ENCODE data around the gene SIK3.
"Not testable (repeated sequence)": the region's sequence is repeated elsewhere in the genome, so short reads cannot be mapped to it uniquely, and the experiment has no call there.

Gene SIK3

DNA sequence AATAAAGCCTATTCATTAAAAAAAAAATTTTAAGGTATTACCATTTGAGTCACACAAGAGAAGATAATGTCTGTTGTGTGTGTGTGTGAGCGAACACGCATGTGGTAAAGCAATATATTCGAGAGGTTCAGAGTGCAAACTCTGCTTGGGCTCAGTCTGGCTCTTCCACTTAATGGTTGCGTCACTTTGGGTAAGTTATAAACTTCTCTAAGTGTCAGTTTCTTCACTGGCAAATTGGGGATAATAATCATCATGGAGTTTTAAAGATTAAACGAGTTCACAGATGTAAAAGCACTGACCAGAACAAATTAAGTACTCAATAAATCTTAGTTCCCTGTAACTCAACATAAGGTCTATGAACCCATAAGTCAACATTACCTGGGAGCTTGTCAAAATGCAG, 37.0 kb downstream of the SIK3 start:
- Histone ChIP-seq H2AFZ (ENCODE audit: low read depth, low read length) (no peak overlapping the region), H3K36me3 (ENCODE audit: insufficient read depth, low read length) (no peaks in the 10 kb centered on the region), H3K9me3 (ENCODE audit: low read length) (no peaks in the 10 kb centered on the region), H3K4me3 (ENCODE audit: low read length) (no peak overlapping the region), H3K4me1 (ENCODE audit: insufficient read depth, low read length) (peaks cover 12% of the 10 kb centered on the region), H3K27me3 (ENCODE audit: insufficient read depth, low read length) (no peaks in the 10 kb centered on the region)

DNA sequence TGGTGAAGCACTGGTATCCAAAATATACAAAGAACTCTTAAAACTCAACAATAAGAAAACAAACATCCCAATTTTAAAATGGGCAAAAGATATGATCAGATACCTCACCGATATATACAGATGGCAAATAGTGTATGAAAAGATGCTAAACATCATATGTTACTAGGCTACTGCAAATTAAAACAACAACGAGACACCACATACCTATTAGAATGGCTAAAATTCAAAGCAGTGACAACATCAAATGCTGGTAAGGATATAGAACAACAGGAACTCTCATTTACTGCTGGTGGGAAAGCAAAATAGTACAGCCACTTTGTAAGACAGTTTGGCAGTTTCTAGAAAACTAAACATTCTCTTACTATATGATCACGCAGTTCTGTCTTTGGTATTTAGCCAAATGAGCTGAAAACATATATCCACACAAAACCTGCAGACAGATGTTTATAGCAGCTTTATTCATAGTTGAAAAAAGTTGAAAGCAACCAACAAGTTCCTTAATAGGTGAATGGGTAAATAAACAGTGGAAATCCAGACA, 38.5 kb downstream of the SIK3 start:
- no peak overlapping the region for H2AFZ ChIP-seq (ENCODE audit: low read depth, low read length)
- H3K4me3 ChIP-seq (ENCODE audit: low read length): no peak overlapping the region
- H3K9me3 ChIP-seq (ENCODE audit: low read length): no peaks in the 10 kb centered on the region
- H3K36me3 ChIP-seq (ENCODE audit: insufficient read depth, low read length): no peaks in the 10 kb centered on the region
- no peaks in the 10 kb centered on the region for H3K27me3 ChIP-seq (ENCODE audit: insufficient read depth, low read length)
- H3K4me1 ChIP-seq (ENCODE audit: insufficient read depth, low read length): peaks cover 12% of the 10 kb centered on the region

DNA sequence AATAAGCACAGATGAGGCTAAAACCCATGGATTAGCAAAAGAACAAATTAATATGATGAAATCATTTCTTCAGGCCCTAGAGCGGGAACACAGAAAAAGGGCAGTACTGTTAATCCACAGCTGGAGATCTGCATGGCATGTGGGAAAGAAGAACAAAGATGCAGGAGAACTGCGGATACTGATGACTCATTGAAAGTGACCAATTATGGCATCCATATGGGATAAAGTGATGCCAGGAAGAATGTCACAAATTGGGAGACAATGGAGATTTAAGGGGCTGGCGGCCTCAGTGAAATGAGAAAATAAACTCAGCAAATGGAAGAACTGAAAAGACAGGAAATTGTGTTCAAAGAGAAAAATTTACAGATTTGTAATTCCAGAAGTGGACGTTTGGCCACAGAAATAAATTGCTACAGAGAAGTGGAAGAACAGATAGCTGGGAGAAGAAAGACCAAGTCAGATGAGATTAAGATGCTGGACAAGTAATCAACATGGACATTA, 39.4 kb downstream of the SIK3 start:
- H3K4me3 ChIP-seq (ENCODE audit: low read length): no peak overlapping the region
- H2AFZ ChIP-seq (ENCODE audit: low read depth, low read length): no peak overlapping the region
- H3K27me3 ChIP-seq (ENCODE audit: insufficient read depth, low read length): no peaks in the 10 kb centered on the region
- no peaks in the 10 kb centered on the region for H3K9me3 ChIP-seq (ENCODE audit: low read length)
- H3K4me1 ChIP-seq (ENCODE audit: insufficient read depth, low read length): peaks cover 5% of the 10 kb centered on the region
- no peaks in the 10 kb centered on the region for H3K36me3 ChIP-seq (ENCODE audit: insufficient read depth, low read length)

DNA sequence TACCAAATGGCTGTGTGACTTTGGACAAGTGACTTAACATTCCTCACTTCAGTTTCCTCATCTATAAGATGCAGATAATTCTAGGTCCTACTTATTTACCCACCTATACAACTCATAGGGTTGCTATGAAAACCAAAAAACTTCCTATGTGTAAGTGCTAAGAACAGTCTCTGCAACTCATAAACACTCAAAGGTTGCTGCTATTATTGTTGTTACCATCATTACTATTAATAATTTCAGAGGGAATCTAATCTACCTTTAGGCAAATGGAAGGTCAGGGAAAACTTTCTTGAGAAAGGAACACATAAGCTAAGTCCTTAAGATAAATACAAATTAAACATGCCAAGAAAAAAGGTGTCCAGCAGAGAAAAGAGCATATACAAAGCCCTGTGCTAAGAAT, 40.5 kb downstream of the SIK3 start:
- Histone ChIP-seq H3K36me3 (ENCODE audit: insufficient read depth, low read length) (no peaks in the 10 kb centered on the region), H3K27me3 (ENCODE audit: insufficient read depth, low read length) (no peaks in the 10 kb centered on the region), H2AFZ (ENCODE audit: low read depth, low read length) (no peak overlapping the region), H3K4me3 (ENCODE audit: low read length) (no peak overlapping the region), H3K4me1 (ENCODE audit: insufficient read depth, low read length) (peaks cover 5% of the 10 kb centered on the region), H3K9me3 (ENCODE audit: low read length) (no peaks in the 10 kb centered on the region)

DNA sequence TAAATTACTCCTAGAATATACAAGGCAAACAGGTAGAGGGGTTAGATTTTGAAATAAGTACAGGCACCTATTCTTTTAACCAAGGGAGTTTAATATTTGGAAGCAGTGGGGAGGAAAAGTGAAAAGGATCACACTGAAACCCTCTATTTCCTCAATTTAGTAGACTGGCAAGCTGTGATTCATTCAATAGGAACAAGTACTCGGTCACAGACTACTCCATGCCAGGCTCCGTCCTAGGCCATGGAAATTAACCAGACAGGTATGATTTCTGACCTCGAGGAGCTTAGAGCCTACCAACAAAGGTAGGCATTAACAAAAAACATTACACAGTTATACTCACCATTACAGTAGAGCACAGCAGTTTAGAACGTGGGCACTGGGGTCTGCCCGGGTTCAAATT, 40.9 kb downstream of the SIK3 start:
- no peaks in the 10 kb centered on the region for H3K9me3 ChIP-seq (ENCODE audit: low read length)
- no peak overlapping the region for H3K4me3 ChIP-seq (ENCODE audit: low read length)
- H3K4me1 ChIP-seq (ENCODE audit: insufficient read depth, low read length): peaks cover 5% of the 10 kb centered on the region
- H3K27me3 ChIP-seq (ENCODE audit: insufficient read depth, low read length): no peaks in the 10 kb centered on the region
- no peak overlapping the region for H2AFZ ChIP-seq (ENCODE audit: low read depth, low read length)
- no peaks in the 10 kb centered on the region for H3K36me3 ChIP-seq (ENCODE audit: insufficient read depth, low read length)

DNA sequence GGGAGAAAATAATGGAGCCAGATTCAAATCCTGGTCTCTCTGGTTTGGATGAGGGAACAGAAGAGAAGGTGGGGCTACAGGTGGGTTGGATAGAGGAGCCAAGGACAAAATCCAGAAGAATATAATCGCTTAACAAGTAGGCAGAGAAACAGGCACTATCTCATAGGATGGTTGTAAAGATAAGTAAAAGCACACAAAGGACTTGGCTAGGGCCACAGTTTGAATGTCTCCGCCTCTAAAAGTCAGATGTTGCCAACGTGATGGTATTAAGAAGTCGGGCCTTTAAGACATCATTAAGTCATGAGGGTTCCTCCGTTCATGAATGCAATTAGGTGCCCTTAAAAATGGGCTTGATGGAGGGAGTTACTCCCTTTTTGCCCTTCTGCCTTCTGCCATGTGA, 42.8 kb downstream of the SIK3 start:
- Histone ChIP-seq H3K4me1 (ENCODE audit: insufficient read depth, low read length) (peaks cover 5% of the 10 kb centered on the region), H3K9me3 (ENCODE audit: low read length) (no peaks in the 10 kb centered on the region), H3K36me3 (ENCODE audit: insufficient read depth, low read length) (no peaks in the 10 kb centered on the region), H3K27me3 (ENCODE audit: insufficient read depth, low read length) (no peaks in the 10 kb centered on the region), H3K4me3 (ENCODE audit: low read length) (no peak overlapping the region), H2AFZ (ENCODE audit: low read depth, low read length) (no peak overlapping the region)

DNA sequence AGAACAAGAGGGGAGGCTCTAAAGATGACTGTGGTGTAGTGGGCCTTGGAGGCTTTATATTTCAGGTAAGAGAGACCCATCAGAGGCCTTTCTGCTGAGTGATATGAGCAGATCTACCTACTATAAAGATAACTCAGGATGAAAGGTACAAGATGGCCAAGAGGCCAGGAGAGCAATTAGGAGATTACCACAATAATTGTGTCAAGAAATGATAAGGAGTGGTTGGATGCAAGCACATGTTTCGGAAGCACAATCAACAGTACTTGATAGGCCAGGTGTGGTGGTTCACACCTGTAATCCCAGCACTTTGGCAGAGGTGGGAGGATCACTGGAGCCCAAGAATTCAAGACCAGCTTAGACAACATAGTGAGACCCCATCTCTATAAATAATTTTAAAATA, 43.8 kb downstream of the SIK3 start:
- Histone ChIP-seq H3K27me3 (ENCODE audit: insufficient read depth, low read length) (no peaks in the 10 kb centered on the region), H3K9me3 (ENCODE audit: low read length) (no peaks in the 10 kb centered on the region), H2AFZ (ENCODE audit: low read depth, low read length) (no peak overlapping the region), H3K4me1 (ENCODE audit: insufficient read depth, low read length) (peaks cover 5% of the 10 kb centered on the region), H3K4me3 (ENCODE audit: low read length) (no peak overlapping the region), H3K36me3 (ENCODE audit: insufficient read depth, low read length) (no peaks in the 10 kb centered on the region)

DNA sequence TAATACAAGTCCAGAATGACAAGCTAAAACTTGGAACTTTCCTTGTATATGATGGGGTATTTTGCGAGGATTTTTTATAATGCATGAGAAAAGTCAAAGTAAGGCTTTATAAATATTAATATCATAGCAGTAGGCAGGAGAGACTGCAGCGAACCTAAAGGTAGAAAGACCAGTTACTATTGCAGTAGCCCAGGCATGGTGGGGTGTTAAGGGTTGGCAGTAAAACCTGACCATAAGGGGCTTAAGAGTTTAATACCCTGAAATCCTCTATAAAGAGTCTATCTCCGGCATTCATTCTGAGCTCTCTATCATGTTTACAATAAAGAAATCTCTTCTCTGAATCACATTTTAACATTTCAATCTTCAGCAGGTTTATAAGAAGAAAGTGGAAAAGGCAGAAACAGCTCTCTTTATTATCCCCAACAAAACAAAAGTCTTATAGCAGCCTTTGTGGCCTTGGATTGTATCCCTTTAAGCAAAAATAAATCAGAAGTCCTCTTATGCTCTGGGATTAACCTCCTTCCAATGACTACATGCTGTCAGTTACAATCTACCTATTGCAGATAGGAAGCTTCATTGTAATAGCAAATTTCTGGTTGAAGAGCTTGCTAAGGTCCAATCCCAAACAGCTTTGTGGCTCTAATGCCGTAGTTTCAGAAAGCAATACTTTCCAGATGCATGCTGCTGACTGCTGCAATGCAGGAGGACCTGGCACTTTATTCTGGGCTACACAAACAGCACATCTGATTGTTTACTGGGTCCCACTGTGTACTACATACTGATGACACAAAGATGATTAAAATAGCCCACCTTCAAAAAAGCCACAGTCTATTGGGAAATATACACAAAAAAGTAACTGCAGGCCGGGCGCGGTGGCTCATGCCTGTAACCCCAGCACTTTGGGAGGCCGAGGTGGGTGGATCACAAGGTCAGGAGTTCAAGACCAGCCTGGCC, 45.8 kb downstream of the SIK3 start:
- Histone ChIP-seq H3K27me3 (ENCODE audit: insufficient read depth, low read length) (no peaks in the 10 kb centered on the region), H3K36me3 (ENCODE audit: insufficient read depth, low read length) (no peaks in the 10 kb centered on the region), H3K4me3 (ENCODE audit: low read length) (no peak overlapping the region), H2AFZ (ENCODE audit: low read depth, low read length) (no peak overlapping the region), H3K9me3 (ENCODE audit: low read length) (no peaks in the 10 kb centered on the region), H3K4me1 (ENCODE audit: insufficient read depth, low read length) (no peaks in the 10 kb centered on the region)

DNA sequence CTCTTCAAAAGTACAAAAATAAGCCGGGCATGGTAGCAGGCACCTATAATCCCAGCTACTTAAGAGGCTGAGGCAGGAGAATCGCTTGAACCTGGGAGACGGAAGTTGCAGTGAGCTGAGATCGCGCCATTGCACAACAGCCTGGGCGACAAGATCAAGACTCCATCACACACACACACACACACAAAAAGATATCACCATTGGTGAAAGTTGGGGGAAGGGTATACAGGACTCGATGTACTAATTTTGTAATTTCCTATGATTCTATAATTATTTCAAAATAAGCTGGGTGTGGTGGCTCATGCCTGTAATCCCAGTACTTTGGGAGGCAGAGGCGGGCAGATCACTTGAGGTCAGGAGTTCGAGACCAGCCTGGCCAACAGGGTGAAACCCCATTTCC, 48.1 kb downstream of the SIK3 start:
- H3K4me1 ChIP-seq (ENCODE audit: insufficient read depth, low read length); H3K9me3 ChIP-seq (ENCODE audit: low read length); H2AFZ ChIP-seq (ENCODE audit: low read depth, low read length); H3K36me3 ChIP-seq (ENCODE audit: insufficient read depth, low read length); H3K27me3 ChIP-seq (ENCODE audit: insufficient read depth, low read length); H3K4me3 ChIP-seq (ENCODE audit: low read length): not testable (repeated sequence)

DNA sequence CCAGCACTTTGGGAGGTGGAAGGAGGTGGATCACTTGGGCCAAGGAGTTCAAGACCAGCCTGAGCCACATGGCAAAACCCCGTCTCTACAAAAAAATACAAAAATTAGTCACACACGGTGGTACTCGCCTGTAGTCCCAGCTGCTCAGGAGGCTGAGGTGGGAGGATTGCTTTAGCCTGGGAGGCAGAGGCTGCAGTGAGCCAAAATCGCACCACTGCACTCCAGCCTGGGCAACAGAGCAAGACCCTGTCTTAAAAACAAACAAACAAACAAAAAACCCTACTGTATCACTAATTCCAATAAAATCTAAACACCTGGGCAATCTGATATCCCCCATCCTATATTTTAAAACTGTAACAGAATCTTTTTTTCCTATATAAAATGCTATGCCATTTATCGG, 51.6 kb downstream of the SIK3 start:
- not testable (repeated sequence) for H2AFZ ChIP-seq (ENCODE audit: low read depth, low read length); H3K36me3 ChIP-seq (ENCODE audit: insufficient read depth, low read length); H3K4me3 ChIP-seq (ENCODE audit: low read length); H3K9me3 ChIP-seq (ENCODE audit: low read length); H3K4me1 ChIP-seq (ENCODE audit: insufficient read depth, low read length); H3K27me3 ChIP-seq (ENCODE audit: insufficient read depth, low read length)

DNA sequence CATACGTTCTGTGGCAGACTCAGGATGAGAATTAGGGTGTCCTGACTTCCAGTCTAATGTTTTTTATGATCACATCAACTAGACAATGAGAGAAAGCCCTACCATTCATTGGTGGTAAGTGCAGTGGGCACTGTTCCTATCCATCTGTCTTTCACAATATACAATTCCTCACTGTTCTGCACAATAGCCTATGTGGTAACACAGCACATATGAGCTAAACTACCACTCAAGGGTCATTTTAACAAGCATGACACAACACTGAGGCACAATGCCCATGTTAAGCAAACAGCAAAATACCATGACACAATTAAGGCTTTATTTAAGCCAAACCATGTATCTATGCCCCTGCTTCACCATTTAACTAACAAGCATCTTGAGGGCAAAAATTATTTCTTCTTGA, 52.3 kb downstream of the SIK3 start:
- Histone ChIP-seq H3K4me1 (ENCODE audit: insufficient read depth, low read length) (no peaks in the 10 kb centered on the region), H3K9me3 (ENCODE audit: low read length) (no peaks in the 10 kb centered on the region), H2AFZ (ENCODE audit: low read depth, low read length) (no peak overlapping the region), H3K27me3 (ENCODE audit: insufficient read depth, low read length) (no peaks in the 10 kb centered on the region), H3K36me3 (ENCODE audit: insufficient read depth, low read length) (no peaks in the 10 kb centered on the region), H3K4me3 (ENCODE audit: low read length) (no peak overlapping the region)

DNA sequence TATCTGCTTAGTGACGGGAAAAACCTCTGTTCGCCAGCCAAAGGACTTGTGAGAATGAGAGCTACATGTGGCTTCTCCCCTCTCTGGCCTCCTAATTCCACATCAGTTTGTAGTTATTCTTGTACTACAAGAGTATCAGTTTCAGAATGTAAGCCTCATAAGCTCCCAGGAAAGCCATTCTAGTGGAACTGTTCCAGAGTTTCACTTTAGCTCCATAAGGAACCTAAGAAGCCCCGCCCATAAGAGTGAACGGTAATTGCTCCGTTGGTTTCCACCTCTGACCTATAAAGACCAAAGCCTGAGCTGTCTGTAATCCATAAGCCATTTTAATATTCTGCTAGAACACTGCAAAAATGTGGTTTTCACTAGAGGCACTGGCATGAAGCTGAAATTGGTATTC, 53.0 kb downstream of the SIK3 start:
- H3K36me3 ChIP-seq (ENCODE audit: insufficient read depth, low read length): no peaks in the 10 kb centered on the region
- H3K9me3 ChIP-seq (ENCODE audit: low read length): no peaks in the 10 kb centered on the region
- no peaks in the 10 kb centered on the region for H3K4me1 ChIP-seq (ENCODE audit: insufficient read depth, low read length)
- no peak overlapping the region for H3K4me3 ChIP-seq (ENCODE audit: low read length)
- H2AFZ ChIP-seq (ENCODE audit: low read depth, low read length): no peak overlapping the region
- H3K27me3 ChIP-seq (ENCODE audit: insufficient read depth, low read length): no peaks in the 10 kb centered on the region

DNA sequence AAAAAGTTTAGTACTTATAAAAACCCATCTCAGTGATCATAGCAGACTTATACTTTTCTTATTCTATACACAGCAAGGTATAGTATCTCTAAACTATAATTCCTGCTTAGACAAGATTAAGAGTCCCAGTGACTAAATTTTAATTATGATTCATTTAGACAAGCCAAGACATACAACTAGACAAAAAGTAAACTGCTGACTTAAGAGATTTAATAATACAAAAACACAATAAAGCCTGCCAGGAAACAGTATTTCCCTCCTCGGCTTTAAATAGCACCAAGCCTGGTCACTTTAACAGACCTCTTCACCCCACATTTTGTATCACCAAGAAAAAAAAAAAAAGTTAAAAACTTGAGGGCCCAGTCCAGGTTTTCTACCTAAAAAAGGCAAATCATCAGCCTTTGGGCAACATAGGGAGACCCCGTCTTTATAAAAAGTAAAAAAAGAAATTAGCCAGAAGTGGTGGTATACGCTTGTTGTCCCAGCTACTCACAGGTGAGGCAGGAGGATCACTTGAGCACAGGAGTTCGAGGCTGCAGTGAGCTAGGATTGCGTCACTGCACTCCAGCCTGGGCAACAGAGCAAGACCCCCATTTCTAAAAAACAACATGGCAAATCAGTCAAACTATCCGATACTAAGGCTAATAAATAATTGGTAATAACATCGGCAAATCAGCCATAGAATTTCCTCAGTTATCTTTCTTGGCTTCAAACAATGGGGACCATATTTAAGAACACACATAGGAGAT, 53.8 kb downstream of the SIK3 start:
- Histone ChIP-seq H3K27me3 (ENCODE audit: insufficient read depth, low read length) (no peaks in the 10 kb centered on the region), H3K9me3 (ENCODE audit: low read length) (no peaks in the 10 kb centered on the region), H3K36me3 (ENCODE audit: insufficient read depth, low read length) (no peaks in the 10 kb centered on the region), H3K4me1 (ENCODE audit: insufficient read depth, low read length) (no peaks in the 10 kb centered on the region), H3K4me3 (ENCODE audit: low read length) (no peak overlapping the region), H2AFZ (ENCODE audit: low read depth, low read length) (no peak overlapping the region)

Measured in neuron (in vitro differentiated cells).